Right lobe of liver (tissue), 4 donors: ENCODE measurements around the gene FRMD4A.

Source experiments
- POLR2A ChIP-seq: fragments of 450-650 bp; IDR thresholded peaks from one replicate; pipeline ENCODE4 v1.6.1; 2017; ENCODE audit warnings: antibody characterized with exemption, mild to moderate bottlenecking
- TF ChIP-seq, protein P1 (sequence below), 4 donors: fragments of 200-600 bp in 3 of 4; fragments of 450-650 bp in 1 of 4; IDR thresholded peaks; one replicate each; pipeline versions ENCODE4 v1.5.1 to v1.8.0; 2016 to 2022; ENCODE audit warnings: antibody characterized with exemption in 4 of 4, mild to moderate bottlenecking in 2 of 4
- donor health status: DM: no; HTN: no; CAD: no.
- donor health status: DM: no; HTN: no; CAD: no.
- donor health status: DM: no; HTN: yes; CAD: no.

DNA sequence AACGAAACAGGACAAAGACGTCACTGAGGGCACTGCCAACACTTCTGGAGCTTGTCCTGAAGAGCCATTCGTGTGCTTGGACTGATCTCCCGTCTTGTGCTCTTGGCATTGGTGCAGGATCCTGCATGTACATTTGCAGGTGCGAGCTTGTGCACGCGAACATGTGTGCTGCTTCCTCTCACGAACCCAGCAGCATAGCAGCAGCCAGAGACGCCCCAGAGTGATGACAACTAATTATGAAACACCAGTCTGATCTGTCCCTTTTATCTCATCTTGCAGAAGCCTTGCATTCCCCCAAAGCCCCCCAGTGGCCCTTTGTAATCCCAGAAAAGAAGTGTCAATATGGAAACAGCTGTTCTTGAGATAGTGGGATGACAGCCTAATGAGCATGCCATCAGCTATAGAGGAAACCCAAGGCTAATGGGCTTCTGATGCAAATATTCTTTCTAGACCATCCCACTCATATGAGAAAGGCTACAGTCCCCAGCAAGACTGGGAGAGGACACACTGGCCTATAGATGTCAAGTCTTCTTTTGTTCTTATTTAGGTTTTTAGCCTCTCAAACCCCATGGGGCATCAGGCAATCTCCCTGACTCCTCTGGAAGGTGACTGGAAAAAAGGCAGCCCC is 310.6 kb downstream of the FRMD4A start:
- TF ChIP-seq POLR2A = no peak
- TF ChIP-seq, protein P1, sequence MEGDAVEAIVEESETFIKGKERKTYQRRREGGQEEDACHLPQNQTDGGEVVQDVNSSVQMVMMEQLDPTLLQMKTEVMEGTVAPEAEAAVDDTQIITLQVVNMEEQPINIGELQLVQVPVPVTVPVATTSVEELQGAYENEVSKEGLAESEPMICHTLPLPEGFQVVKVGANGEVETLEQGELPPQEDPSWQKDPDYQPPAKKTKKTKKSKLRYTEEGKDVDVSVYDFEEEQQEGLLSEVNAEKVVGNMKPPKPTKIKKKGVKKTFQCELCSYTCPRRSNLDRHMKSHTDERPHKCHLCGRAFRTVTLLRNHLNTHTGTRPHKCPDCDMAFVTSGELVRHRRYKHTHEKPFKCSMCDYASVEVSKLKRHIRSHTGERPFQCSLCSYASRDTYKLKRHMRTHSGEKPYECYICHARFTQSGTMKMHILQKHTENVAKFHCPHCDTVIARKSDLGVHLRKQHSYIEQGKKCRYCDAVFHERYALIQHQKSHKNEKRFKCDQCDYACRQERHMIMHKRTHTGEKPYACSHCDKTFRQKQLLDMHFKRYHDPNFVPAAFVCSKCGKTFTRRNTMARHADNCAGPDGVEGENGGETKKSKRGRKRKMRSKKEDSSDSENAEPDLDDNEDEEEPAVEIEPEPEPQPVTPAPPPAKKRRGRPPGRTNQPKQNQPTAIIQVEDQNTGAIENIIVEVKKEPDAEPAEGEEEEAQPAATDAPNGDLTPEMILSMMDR (IDR thresholded peaks at IDR 0.05) = no peak
